Smooth muscle cell (in vitro differentiated cells): ENCODE measurements around the gene RHBDF1. TPM values are rescaled to one million over a fixed set of nuclear protein-coding genes. Genes with fewer than 3 reads are reported as not detected.
A peak's percentile ranks its signal among the peaks of the same experiment; 100 is the strongest.
"Not testable (repeated sequence)": the region's sequence is repeated elsewhere in the genome, so short reads cannot be mapped to it uniquely, and the experiment has no call there.

ENCODE experiments used
- DNase-seq: peaks from one replicate; lab custom pipeline; 2025; ENCODE audit not compliant: unreplicated experiment; lab: John Stamatoyannopoulos, UW
- H2AFZ ChIP-seq: fragments of 200-600 bp; sonication (generic); 2 replicates; pipeline ENCODE4 v1.6.0; 2016; ENCODE audit warnings: antibody characterized with exemption, low read depth, mild to moderate bottlenecking
- H3F3A ChIP-seq: fragments of 200-600 bp; sonication (generic); 2 replicates; pipeline ENCODE4 v1.6.0; 2017; ENCODE audit warnings: antibody characterized with exemption, low read depth
- H3K27ac ChIP-seq: fragments of 200-600 bp; sonication (generic); 2 replicates; pipeline ENCODE4 v1.5.1; 2016; ENCODE audit warnings: low read depth, mild to moderate bottlenecking
- H3K27me3 ChIP-seq: fragments of 200-600 bp; sonication (generic); 2 replicates; pipeline ENCODE4 v1.6.1; 2016; ENCODE audit warnings: low read depth, mild to moderate bottlenecking
- H3K36me3 ChIP-seq: fragments of 200-600 bp; sonication (generic); 2 replicates; pipeline ENCODE4 v1.5.1; 2016; ENCODE audit warnings: low read depth
- H3K4me1 ChIP-seq: fragments of 200-600 bp; sonication (generic); 2 replicates; pipeline ENCODE4 v1.5.1; 2016; ENCODE audit warnings: low read depth
- H3K4me2 ChIP-seq: fragments of 200-600 bp; sonication (generic); 2 replicates; pipeline ENCODE4 v1.6.0; 2016; ENCODE audit warnings: mild to moderate bottlenecking
- H3K4me3 ChIP-seq: fragments of 200-600 bp; sonication (generic); 2 replicates; pipeline ENCODE4 v1.5.1; 2016; ENCODE audit warnings: mild to moderate bottlenecking
- H3K79me2 ChIP-seq: fragments of 200-600 bp; sonication (generic); 2 replicates; pipeline ENCODE4 v1.6.0; 2016; ENCODE audit warnings: low read depth, mild to moderate bottlenecking
- H3K9ac ChIP-seq: fragments of 200-600 bp; sonication (generic); 2 replicates; pipeline ENCODE4 v1.6.0; 2016; ENCODE audit warnings: low read depth
- H3K9me3 ChIP-seq: fragments of 200-600 bp; sonication (generic); replicated peaks from 2 replicates; pipeline ENCODE4 v1.5.1; 2016; ENCODE audit warnings: low read depth
- H4K20me1 ChIP-seq: fragments of 200-600 bp; sonication (generic); 2 replicates; pipeline ENCODE4 v1.6.0; 2016; ENCODE audit warnings: low read depth
- WGBS: methylation state at CpG from one replicate; pipeline ENCODE4 v1.1.7; 2016; ENCODE audit warnings: low lambda C conversion rate; 5-methylcytosine and 5-hydroxymethylcytosine counted together
- polyA plus RNA-seq: library from polyadenylated mRNA; unstranded; fragments of >200 nt; fragmentation: Nextera tagmentation; extraction: Ambion mirVana; gene quantifications from 2 replicates; pipeline ENCODE4 v1.2.1, GENCODE V29; 2016
- total RNA-seq: library from RNA; depleted of rRNA; stranded (reverse); fragments of >200 nt; gene quantifications from 2 replicates; pipeline ENCODE4 v1.2.3, GENCODE V29; 2014
- TF ChIP-seq, protein P1 (sequence below): fragments of 200-600 bp; sonication (generic); IDR thresholded peaks from 2 replicates; pipeline ENCODE4 v1.5.1; 2017; ENCODE audit warnings: borderline replicate concordance, mild to moderate bottlenecking, antibody characterized with exemption; ENCODE audit not compliant: insufficient read depth, poor library complexity, severe bottlenecking

Gene RHBDF1
- total and polyA plus RNA-seq, 2 experiments from 2014 or later: 41.4 to 68.0 TPM

DNA sequence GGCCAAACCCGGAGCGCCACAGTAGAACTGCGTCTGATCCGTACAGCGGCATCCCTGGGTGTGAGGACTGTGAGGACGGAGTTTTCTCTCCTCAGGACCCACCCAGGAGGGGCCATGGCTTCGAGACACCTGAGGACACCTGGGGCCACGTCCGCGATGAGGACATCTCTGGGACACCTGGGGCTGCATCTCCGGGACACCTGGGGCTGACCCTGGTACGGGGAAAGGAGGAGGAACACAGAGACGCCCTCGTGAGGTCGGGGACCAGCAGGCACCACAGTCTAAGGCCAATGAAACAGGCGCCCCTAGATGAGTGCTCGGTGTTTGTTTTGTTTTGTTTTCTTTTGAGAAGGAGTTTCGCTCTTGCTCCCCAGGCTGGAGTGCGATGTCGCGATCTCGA lies 48.3 kb downstream of the RHBDF1 start:
- H3K4me1 ChIP-seq, H3K4me2 ChIP-seq, H3F3A ChIP-seq, H3K9me3 ChIP-seq, H3K9ac ChIP-seq, H2AFZ ChIP-seq, H3K36me3 ChIP-seq, H3K4me3 ChIP-seq, H3K79me2 ChIP-seq, H4K20me1 ChIP-seq, H3K27me3 ChIP-seq, DNase-seq, H3K27ac ChIP-seq: not testable (repeated sequence)
- WGBS: 95% methylated on average over 12 of the region's 22 CpGs

DNA sequence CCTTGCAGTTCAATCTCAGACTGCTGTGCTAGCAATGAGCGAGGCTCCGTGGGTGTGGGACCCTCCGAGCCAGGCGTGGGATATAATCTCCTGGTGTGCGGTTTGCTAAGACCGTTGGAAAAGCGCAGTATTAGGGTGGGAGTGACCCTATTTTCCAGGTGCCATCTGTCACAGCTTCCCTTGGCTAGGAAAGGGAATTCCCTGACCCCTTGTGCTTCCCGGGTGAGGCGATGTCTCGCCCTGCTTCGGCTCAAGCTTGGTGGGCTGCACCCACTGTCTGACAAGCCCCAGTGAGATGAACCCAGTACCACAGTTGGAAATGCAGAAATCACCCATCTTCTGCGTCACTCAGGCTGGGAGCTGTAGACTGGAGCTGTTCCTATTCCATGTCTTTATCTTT lies 51.5 kb downstream of the RHBDF1 start:
- not testable (repeated sequence) for H3K4me1 ChIP-seq, H3K4me2 ChIP-seq, H3K4me3 ChIP-seq, H3F3A ChIP-seq, H3K79me2 ChIP-seq, H3K27ac ChIP-seq, H4K20me1 ChIP-seq, DNase-seq, H3K27me3 ChIP-seq, H3K9me3 ChIP-seq, H3K9ac ChIP-seq, H2AFZ ChIP-seq, H3K36me3 ChIP-seq
- WGBS: 88% methylated on average over 12 of the region's 12 CpGs

DNA sequence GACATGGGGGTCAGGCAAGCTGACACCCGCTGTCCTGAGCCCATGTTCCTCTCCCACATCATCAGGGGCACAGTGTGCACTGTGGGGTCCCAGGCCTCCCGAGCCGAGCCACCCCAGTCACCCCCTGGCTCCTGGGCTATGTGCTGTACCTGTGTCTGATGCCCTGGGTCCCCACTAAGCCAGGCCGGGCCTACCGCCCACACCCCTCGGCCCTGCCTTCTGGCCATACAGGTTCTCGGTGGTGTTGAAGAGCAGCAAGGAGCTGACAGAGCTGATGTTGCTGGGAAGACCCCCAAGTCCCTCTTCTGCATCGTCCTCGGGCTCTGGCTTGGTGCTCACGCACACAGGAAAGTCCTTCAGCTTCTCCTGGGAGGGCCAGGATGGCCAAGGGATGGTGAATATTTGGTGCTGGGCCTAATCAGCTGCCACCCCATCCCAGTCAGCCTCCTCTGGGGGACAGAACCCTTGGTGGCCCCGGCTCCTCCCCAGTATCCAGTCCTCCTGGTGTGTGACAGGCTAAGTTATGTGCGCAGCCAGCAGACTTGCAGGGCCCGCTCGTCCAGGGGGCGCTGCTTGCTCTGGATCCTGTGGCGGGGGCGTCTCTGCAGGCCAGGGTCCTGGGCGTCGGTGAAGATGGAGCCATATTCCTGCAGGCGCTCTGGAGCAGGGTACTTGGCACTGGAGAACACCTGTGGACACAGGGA lies 55.2 kb downstream of the RHBDF1 start:
- H3K9ac ChIP-seq, H3K4me1 ChIP-seq, DNase-seq, H3K4me2 ChIP-seq, H3K36me3 ChIP-seq, H4K20me1 ChIP-seq, H3K27ac ChIP-seq, H3K4me3 ChIP-seq, H3K27me3 ChIP-seq, H3F3A ChIP-seq, H3K9me3 ChIP-seq, H3K79me2 ChIP-seq, H2AFZ ChIP-seq: not testable (repeated sequence)
- 92% methylated on average over 12 of the region's 20 CpGs for WGBS

DNA sequence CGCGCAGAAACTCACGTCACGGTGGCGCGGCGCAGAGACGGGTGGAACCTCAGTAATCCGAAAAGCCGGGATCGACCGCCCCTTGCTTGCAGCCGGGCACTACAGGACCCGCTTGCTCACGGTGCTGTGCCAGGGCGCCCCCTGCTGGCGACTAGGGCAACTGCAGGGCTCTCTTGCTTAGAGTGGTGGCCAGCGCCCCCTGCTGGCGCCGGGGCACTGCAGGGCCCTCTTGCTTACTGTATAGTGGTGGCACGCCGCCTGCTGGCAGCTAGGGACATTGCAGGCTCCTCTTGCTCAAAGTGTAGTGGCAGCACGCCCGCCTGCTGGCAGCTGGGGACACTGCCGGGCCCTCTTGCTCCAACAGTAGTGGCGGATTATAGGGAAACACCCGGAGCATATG lies 61.7 kb downstream of the RHBDF1 start:
- H3K36me3 ChIP-seq, H3K79me2 ChIP-seq, H3K9me3 ChIP-seq, H3K9ac ChIP-seq, H2AFZ ChIP-seq, H3K4me3 ChIP-seq, H3K27ac ChIP-seq, H3K4me1 ChIP-seq, DNase-seq, H3K27me3 ChIP-seq, H3K4me2 ChIP-seq, H3F3A ChIP-seq, H4K20me1 ChIP-seq: not testable (repeated sequence)
- TF ChIP-seq, protein P1, sequence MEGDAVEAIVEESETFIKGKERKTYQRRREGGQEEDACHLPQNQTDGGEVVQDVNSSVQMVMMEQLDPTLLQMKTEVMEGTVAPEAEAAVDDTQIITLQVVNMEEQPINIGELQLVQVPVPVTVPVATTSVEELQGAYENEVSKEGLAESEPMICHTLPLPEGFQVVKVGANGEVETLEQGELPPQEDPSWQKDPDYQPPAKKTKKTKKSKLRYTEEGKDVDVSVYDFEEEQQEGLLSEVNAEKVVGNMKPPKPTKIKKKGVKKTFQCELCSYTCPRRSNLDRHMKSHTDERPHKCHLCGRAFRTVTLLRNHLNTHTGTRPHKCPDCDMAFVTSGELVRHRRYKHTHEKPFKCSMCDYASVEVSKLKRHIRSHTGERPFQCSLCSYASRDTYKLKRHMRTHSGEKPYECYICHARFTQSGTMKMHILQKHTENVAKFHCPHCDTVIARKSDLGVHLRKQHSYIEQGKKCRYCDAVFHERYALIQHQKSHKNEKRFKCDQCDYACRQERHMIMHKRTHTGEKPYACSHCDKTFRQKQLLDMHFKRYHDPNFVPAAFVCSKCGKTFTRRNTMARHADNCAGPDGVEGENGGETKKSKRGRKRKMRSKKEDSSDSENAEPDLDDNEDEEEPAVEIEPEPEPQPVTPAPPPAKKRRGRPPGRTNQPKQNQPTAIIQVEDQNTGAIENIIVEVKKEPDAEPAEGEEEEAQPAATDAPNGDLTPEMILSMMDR: peak; percentile 31
- WGBS: 17% methylated on average over 9 of the region's 27 CpGs

DNA sequence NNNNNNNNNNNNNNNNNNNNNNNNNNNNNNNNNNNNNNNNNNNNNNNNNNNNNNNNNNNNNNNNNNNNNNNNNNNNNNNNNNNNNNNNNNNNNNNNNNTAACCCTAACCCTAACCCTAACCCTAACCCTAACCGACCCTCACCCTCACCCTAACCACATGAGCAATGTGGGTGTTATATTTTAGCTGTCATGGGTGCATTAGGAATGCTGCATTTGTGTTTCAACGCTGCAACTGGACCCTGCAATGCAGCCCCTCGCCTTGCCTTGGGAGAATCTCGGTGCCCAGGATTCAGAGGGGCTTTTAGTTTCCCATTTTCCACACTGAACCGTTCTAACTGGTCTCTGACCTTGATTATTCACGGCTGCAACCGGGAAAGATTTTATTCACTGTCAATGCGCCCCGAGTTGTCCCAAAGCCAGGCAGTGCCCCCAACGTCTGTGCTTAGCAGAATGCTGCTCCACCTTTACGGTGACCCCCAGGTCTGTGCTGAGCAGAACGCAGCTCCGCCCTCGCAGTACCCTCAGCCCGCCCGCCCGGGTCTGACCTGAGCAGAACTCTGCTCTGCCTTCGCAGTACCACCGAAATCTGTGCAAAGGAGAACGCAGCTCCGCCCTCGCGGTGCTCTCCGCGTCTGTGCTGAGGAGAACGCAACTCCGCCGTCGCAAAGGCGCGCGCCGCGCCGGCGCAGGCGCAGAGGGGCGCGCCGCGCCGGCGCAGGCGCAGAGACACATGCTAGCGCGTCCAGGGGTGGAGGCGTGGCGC lies 62.3 kb downstream of the RHBDF1 start:
- Histone ChIP-seq H3K9ac (no peak overlapping the region), H4K20me1 (no peaks in the 10 kb centered on the region), H3K4me2 (no peak overlapping the region), H3K9me3 (no peaks in the 10 kb centered on the region), H3K4me3 (no peak overlapping the region), H2AFZ (no peak overlapping the region), H3K27me3 (no peaks in the 10 kb centered on the region), H3K36me3 (no peaks in the 10 kb centered on the region), H3K4me1 (no peaks in the 10 kb centered on the region), H3K79me2 (no peaks in the 10 kb centered on the region), H3K27ac (no peak overlapping the region), H3F3A (no peaks in the 10 kb centered on the region)
- DNase-seq: no peak
- TF ChIP-seq, protein P1: no peak
- 57% methylated on average over 7 of the region's 48 CpGs for WGBS
